Measurements from ENCODE around the gene DCLRE1C.
"Not testable (repeated sequence)": the region's sequence is repeated elsewhere in the genome, so short reads cannot be mapped to it uniquely, and the experiment has no call there.

The DCLRE1C gene

GRCh38 chr10:14945108-14945507, 8.8 kb downstream of the DCLRE1C start:
- no peak for FAIRE-seq
- no peak for DNase-seq (ENCODE audit: low spot score)

- FAIRE-seq; DNase-seq (ENCODE audit: low spot score): not testable (repeated sequence)
These were observed 11.0 kb downstream of the DCLRE1C start for GRCh38 chr10:14942950-14943338.

DNA sequence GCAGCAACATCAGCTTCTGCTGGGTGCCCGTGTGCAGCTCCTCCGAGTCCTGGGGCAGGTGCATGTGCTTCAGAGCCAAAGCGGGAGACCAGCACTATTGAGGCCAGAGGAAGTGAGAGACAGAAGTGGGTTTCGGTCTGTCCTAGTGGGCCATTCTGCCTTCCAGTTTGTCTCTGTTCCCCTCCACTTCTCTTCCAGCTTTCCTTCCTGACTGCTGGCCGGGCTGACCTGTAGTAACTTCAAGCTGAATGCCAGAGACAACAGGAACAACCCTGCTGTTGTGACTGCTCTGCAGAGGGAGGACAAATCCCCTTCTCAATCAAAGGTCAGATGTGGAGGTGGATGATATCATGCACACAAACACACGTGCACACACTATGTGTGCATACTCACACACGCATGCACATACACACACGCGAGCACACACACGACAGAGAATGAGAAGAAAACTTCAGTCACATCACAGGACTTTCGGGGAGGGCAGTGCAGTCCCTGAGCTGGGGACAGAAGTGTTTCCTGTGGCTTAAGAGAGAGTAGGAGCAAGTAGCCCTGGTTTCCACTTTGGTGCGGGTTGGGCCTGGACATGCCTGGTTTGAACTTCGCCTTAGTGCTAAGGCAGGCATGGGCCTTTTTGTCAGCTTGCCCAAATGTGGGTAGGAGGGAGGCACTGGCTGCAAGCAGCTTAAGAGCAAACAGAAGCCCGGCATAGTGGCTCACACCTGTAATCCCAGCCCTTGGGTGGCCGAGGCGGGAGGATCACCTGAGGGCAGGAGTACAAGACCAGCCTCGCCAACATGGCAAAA, 11.5 kb downstream of the DCLRE1C start:
- FAIRE-seq, result peak; percentile 96

GRCh38 chr10:14938971-14939370, 14.9 kb downstream of the DCLRE1C start:
- not testable (repeated sequence) for DNase-seq (ENCODE audit: low spot score); FAIRE-seq

More for the DNA sequence above, 11.5 kb downstream of the DCLRE1C start:
- DNase-seq (ENCODE audit: low spot score), result not testable (repeated sequence)

DNA sequence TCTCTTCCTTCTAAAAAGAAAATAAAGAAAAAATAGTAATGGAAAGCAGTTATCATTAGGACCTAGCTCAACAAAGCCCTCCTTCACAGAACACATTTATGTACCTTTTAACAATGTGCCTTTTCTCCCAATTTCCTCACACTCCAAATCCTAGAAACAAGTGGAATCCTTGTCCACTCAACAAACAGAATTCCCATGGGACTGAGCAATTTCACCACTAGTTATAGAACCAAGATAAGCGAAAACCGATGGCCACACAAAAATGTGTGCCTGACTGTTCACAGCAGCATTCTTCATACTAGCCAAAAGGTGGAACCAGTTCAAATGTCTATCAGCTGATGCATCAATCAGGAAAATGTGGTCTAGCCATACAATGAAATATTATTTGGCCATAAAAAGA, 17.3 kb downstream of the DCLRE1C start:
- DNase-seq (ENCODE audit: low spot score) (no peak), FAIRE-seq (no peak)

DNA sequence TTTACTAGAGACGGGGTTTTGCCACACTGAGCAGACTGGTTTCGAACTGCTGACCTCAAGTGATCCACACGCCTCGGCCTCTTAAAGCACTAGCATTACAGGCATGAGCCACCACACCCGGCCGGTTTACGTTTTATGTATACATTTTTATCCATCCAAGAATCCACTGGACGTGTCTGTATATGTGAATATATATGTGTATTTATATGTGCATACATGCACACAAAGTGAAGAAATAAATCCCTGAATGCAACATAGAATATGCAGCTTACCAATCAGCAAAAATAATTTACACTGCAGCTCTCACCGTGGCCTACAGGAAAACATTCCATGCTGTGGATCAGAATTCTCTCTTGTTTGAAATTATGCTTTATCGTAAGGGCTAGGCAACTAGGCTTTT, 23.3 kb downstream of the DCLRE1C start:
- no peak for DNase-seq (ENCODE audit: low spot score)
- no peak for FAIRE-seq

GRCh38 chr10:14926722-14927416, 27.0 kb downstream of the DCLRE1C start:
- FAIRE-seq (no peak), DNase-seq (ENCODE audit: low spot score) (no peak)

DNA sequence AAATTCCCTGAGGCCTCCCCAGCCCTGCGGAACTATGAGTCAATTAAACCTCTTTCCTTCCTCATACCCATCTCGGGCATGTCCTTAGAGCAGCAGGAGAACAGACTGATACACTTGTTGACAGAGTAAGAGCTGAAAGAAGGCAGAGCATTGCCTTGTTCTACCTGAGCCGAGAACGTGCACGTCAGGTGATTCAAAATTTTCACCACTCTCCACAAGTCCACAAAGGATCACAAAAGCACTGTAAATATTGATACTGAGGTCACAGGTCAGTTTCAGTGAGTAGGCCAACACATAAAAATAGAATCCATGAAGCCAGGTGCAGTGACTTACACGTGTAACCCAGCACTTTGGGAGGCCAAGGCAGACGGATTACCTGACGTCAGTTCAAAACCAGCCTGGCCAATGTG, 27.8 kb downstream of the DCLRE1C start:
- FAIRE-seq, result no peak

DNA sequence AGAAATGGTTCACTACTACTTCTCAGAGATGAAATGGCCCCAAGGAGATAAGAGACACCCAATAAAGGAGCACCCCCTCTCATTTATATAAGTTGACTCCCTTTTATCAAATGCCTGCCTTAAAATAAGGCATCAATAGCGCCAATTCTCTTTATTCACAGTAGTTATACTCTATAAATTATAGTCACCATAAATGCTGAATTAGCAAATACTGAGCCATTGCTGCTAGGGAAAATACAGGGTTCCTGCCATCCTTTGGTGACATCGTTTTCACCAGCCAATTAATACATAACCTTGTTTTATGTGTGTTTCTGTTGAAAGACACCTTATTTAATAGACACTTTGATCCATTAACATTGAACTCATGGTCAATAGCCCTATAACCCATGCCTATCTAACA, 28.6 kb downstream of the DCLRE1C start:
- FAIRE-seq (no peak), DNase-seq (ENCODE audit: low spot score) (no peak)

More for the DNA sequence above, 27.8 kb downstream of the DCLRE1C start:
- DNase-seq (ENCODE audit: low spot score), result no peak

DNA sequence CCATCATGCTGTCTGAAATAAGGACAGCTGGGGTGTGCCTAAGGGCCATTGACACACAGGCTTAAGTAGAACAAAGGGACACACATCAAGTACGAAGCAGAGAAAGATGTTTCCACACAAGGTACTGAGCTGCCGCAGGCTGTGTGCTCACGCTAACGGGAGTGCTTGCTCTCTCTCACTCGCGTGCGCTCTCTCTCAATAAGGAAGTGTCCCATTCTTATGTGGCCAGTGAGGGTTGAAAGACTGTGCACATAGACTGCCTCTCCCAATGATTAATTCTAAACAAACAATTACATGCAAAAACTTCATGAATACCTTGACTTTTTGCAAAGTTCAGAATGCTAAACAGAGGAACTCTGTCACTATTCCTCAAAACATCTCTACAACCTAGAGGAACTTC, 29.9 kb downstream of the DCLRE1C start:
- DNase-seq (ENCODE audit: low spot score) (no peak), FAIRE-seq (no peak)

DNA sequence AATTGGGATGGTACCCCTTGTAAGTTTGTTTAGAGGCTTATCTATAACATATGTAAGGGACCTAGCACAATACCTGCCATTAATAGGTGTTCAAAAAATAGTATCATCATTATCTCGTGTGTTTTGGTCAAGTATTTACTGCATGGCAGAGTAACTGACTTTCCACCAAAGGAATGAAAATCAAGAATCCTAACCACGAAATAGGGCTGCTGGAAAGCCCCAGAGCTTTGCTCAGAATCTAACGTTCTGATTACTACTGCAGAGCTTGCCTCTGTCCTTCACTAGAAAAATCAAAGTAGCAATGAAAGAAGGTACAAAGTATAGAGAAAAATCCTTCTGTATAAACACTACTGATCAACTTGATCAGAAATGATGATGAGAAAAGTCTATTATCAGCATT, 34.9 kb downstream of the DCLRE1C start:
- FAIRE-seq (no peak), DNase-seq (ENCODE audit: low spot score) (no peak)

DNA sequence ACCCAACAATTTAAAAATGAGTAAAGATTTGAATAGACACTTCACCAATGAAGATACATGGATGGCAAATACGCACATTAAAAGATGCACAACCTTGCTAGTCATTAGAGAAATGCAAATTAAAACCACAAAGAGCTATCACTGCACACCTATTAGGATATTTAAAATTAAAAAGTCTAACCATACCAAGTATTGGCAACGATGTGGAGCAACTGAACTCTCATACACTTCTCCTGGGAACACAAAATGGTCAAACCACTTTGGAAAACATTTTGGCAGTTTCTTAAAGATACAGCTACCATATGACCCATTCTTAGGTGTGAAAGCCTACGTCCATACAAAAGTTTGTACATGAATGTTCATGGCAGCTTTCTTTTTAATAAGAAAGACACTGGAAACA, 36.1 kb downstream of the DCLRE1C start:
- no peak for FAIRE-seq
- DNase-seq (ENCODE audit: low spot score), result no peak

DNA sequence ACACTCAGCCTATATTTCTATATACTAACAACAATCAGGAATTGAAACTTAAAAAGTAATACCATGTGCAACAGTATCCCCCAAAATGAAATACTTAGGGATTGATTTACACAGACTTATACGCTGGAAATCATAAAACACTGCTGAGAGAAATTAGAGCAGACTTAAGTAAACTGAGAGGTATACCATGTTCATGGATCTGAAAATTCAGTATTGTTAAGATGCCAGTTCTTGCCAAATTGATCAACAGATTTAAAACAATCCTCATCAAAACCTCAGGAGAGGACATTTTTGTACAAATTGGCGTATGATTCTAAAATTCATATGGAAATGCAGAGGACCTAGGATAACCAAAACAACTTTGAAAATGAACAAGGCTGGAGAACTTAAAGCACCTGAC, 37.3 kb downstream of the DCLRE1C start:
- FAIRE-seq (no peak), DNase-seq (ENCODE audit: low spot score) (no peak)

GRCh38 chr10:14911801-14912200, 42.1 kb downstream of the DCLRE1C start:
- no peak for FAIRE-seq
- DNase-seq (ENCODE audit: low spot score), result no peak

GRCh38 chr10:14910953-14911352, 42.9 kb downstream of the DCLRE1C start:
- DNase-seq (ENCODE audit: low spot score) (no peak), FAIRE-seq (no peak)

DNA sequence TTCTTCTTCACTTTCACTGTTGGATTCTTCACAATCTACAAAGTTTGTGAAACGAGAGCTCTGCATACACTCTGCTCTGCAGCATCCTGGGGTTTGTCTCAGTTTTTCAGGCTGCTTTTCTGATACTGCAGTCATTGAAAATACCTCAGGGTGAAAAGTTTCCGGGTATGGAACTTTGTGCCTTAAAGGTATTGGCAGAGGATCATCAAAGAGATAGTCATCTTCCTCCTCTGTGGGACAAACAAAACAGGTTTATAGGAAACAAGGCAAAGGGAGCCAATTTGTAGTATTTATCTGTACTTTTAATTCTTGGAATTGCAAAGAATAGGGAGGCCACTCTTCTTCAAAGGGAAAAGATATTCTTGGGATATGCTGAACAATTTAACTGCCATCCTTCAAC, 44.8 kb downstream of the DCLRE1C start:
- FAIRE-seq (no peak), DNase-seq (ENCODE audit: low spot score) (no peak)

GRCh38 chr10:14907591-14907990, 46.3 kb downstream of the DCLRE1C start:
- not testable (repeated sequence) for FAIRE-seq

DNA sequence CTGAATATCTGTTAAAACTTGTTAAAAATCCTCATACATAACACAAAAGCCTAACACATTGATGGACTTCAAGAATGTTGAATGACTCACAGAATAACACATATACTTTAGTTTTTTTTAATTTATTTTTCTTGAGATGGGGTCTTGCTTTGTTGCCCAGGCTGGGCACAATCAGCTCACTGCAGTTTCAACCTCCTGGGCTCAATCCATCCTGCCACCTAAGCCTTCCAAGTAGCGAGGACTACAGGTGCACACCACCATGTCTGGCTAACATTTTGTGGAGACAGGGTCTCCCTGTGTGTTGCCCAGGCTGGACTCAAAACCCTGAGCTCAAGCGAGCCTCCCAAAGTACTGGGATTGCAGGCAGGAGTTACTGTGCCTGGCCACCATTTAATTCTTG, 47.1 kb downstream of the DCLRE1C start:
- DNase-seq (ENCODE audit: low spot score) (no peak), FAIRE-seq (no peak)

More at GRCh38 chr10:14907591-14907990, 46.3 kb downstream of the DCLRE1C start:
- DNase-seq (ENCODE audit: low spot score), result not testable (repeated sequence)

GRCh38 chr10:14905890-14906289, 48.0 kb downstream of the DCLRE1C start:
- DNase-seq (ENCODE audit: low spot score) (no peak), FAIRE-seq (no peak)

DNA sequence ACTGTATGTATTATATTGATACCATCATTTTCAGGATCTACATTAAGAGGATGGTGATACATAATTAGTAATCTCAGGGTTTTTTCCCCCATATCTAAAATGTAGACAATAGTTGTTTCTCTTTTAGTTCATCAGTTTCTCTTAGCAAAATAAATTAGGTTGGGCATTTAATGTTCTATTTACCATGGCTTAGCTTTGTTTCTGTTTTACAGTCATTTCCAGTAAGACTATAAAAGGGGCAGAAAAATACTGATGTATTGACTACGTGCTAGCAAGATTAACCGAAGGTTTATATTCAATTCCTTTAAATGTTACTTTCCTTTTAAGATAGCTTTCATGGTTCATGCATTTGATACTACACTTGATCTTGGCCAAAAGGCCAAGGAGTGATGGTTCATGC, 49.0 kb downstream of the DCLRE1C start:
- DNase-seq (ENCODE audit: low spot score) (no peak), FAIRE-seq (no peak)

DNA sequence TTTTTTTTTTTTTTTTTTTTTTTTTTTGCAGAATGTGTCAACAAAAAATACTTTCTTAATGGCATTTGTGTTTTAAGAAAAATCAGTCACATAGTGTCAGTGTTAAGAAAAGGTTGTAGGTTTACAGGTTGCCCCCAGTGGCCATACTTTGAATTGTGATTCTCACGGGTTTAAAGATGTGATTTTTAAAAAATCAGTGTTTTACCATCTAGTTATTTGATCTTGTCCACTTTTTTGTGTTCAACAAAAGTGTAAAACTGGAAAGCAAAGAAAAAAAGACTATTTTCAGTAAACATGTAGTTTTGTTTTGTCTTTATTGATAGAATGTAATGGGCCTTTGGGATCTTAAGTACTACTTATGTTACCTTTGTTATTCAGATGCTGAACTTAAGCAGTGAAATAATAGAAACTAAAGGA, 49.6 kb downstream of the DCLRE1C start:
- DNase-seq (ENCODE audit: low spot score) (peak; percentile 31), FAIRE-seq (no peak)

- no peak for FAIRE-seq
These were observed 62.7 kb downstream of the DCLRE1C start for GRCh38 chr10:14891151-14891550.

GRCh38 chr10:14889318-14889717, 64.6 kb downstream of the DCLRE1C start:
- no peak for DNase-seq (ENCODE audit: low spot score)
- no peak for FAIRE-seq

More at GRCh38 chr10:14891151-14891550, 62.7 kb downstream of the DCLRE1C start:
- DNase-seq (ENCODE audit: low spot score), result no peak
